Prostate gland (tissue), 2 donors: ENCODE results near the gene PHF5A. TPM values are rescaled to one million over a fixed set of nuclear protein-coding genes. Genes with fewer than 3 reads are reported as not detected.

ENCODE experiments used
- DNase-seq: peaks from one replicate; pipeline ENCODE4 v3.0.0-alpha.2; 2019; ENCODE audit warnings: low spot score
- H3K27ac ChIP-seq, 2 donors: fragments of 200-600 bp; sonication (generic); 2 replicates each; pipeline ENCODE4 v1.5.1; 2017 to 2019
- H3K27me3 ChIP-seq: fragments of 200-600 bp; sonication (generic); replicated peaks from 2 replicates; pipeline ENCODE4 v1.5.1; 2019; ENCODE audit not compliant: insufficient read depth
- H3K36me3 ChIP-seq, 2 donors: fragments of 200-600 bp; sonication (generic); 1 replicate in 1 of 2; 2 replicates in 1 of 2; pipeline versions ENCODE4 v1.5.1 to v1.8.1; 2017 to 2019
- H3K4me1 ChIP-seq: fragments of 200-600 bp; sonication (generic); replicated peaks from 2 replicates; pipeline ENCODE4 v1.5.1; 2019
- H3K4me3 ChIP-seq, 2 donors: fragments of 200-600 bp; sonication (generic); 2 replicates each; pipeline ENCODE4 v1.5.1; 2017 to 2019
- H3K9me3 ChIP-seq: fragments of 200-600 bp; sonication (generic); 2 replicates; pipeline ENCODE4 v1.5.1; 2017
- CTCF ChIP-seq, 4 experiments: fragments of 200-600 bp in 2 of 4; fragments of 450-650 bp in 2 of 4; sonication (generic) in 2 of 4; IDR thresholded peaks; 1 replicate in 3 of 4; 2 replicates in 1 of 4; pipeline ENCODE4 v1.5.1; 2016 to 2019; ENCODE audit warnings: antibody characterized with exemption in 4 of 4, mild to moderate bottlenecking in 2 of 4, moderate library complexity in 2 of 4
- POLR2A ChIP-seq: fragments of 450-650 bp; IDR thresholded peaks from one replicate; pipeline ENCODE4 v1.6.1; 2016; ENCODE audit warnings: antibody characterized with exemption, mild to moderate bottlenecking
- POLR2AphosphoS5 ChIP-seq: sonication (generic); formaldehyde crosslinking; IDR thresholded peaks from one replicate; pipeline ENCODE4 v1.6.1; 2017; ENCODE audit warnings: antibody characterized with exemption
- WGBS: methylation state at CpG from one replicate; pipeline ENCODE4 v1.1.5; 2018; 5-methylcytosine and 5-hydroxymethylcytosine counted together
- intact Hi-C: fragments of 100-400 bp; cut with DNase I; formaldehyde crosslinking; loops from one replicate; pipeline ENCODE4 v1.14.2; 2022
- total RNA-seq, 2 donors: library from RNA; depleted of rRNA; stranded (reverse); fragments of >200 nt; gene quantifications; one replicate each; pipeline ENCODE4 v1.1.0, GENCODE V29; 2016

The PHF5A gene
- total RNA-seq, 2 donors from 2014 or later = 35.8 to 40.2 TPM

GRCh38 chr22:41491374-41492100, 23.0 kb upstream of the PHF5A start:
- WGBS = 58% methylated on average over 5 of the region's 5 CpGs
- no peaks in the 10 kb centered on the region for H3K4me1 ChIP-seq

GRCh38 chr22:41488596-41489385, 20.3 kb upstream of the PHF5A start:
- Histone ChIP-seq H3K27ac (no peak overlapping the region), H3K27me3 (no peaks in the 10 kb centered on the region), H3K9me3 (no peaks in the 10 kb centered on the region), H3K4me1 (no peaks in the 10 kb centered on the region), H3K36me3 (no peaks in the 10 kb centered on the region), H3K4me3 (no peak overlapping the region)
- intact Hi-C loops = no loop called here
- DNase-seq = no peak
- WGBS = 79% methylated on average over 3 of the region's 3 CpGs
- TF ChIP-seq CTCF (IDR thresholded peaks at IDR 0.05) (no peak), POLR2AphosphoS5 (no peak), POLR2A (no peak)

More at GRCh38 chr22:41491374-41492100, 23.0 kb upstream of the PHF5A start:
- DNase-seq = no peak
- no peaks in the 10 kb centered on the region for H3K27me3 ChIP-seq
- H3K4me3 ChIP-seq = no peak overlapping the region
- intact Hi-C loops = no loop called here
- H3K9me3 ChIP-seq = no peaks in the 10 kb centered on the region
- TF ChIP-seq CTCF (IDR thresholded peaks at IDR 0.05) = no peak
- peak; percentile 33 for TF ChIP-seq POLR2AphosphoS5
- TF ChIP-seq POLR2A = no peak
- no peaks in the 10 kb centered on the region for H3K36me3 ChIP-seq
- H3K27ac ChIP-seq = peak overlapping the region in 1 of 2 donors; percentile 25

- Histone ChIP-seq H3K4me3 (no peak overlapping the region), H3K4me1 (no peaks in the 10 kb centered on the region), H3K9me3 (no peaks in the 10 kb centered on the region), H3K36me3 (no peaks in the 10 kb centered on the region), H3K27me3 (no peaks in the 10 kb centered on the region), H3K27ac (no peak overlapping the region)
- TF ChIP-seq POLR2AphosphoS5 (no peak), POLR2A (no peak), CTCF (IDR thresholded peaks at IDR 0.05) (no peak)
- DNase-seq = no peak
- 69% methylated on average over 4 of the region's 4 CpGs for WGBS
- intact Hi-C loops = no loop called here
These were observed 19.6 kb upstream of the PHF5A start for GRCh38 chr22:41488076-41488475.

- intact Hi-C loops = no loop called here
- DNase-seq = no peak
- 73% methylated on average over 8 of the region's 8 CpGs for WGBS
- Histone ChIP-seq H3K9me3 (no peaks in the 10 kb centered on the region), H3K4me3 (no peak overlapping the region), H3K36me3 (no peaks in the 10 kb centered on the region), H3K4me1 (no peaks in the 10 kb centered on the region), H3K27me3 (no peaks in the 10 kb centered on the region), H3K27ac (no peak overlapping the region)
- TF ChIP-seq POLR2A (no peak), POLR2AphosphoS5 (no peak), CTCF (IDR thresholded peaks at IDR 0.05) (no peak)
These were observed 18.8 kb upstream of the PHF5A start for GRCh38 chr22:41487037-41487935.
